SJSA1 (cell line): ENCODE data around the gene KCP. TPM values are rescaled to one million over a fixed set of nuclear protein-coding genes. Genes with fewer than 3 reads are reported as not detected.
A peak's percentile ranks its signal among the peaks of the same experiment; 100 is the strongest.

ENCODE experiments used
- DNase-seq, 2 experiments: peaks; one replicate each; pipeline ENCODE4 v3.0.0-alpha.2; 2015 to 2020; ENCODE audit warnings: low spot score in 2 of 2, low read depth in 1 of 2
- H3K27ac ChIP-seq: fragments of 250-450 bp; sonication (Bioruptor Pico); 2 replicates; pipeline ENCODE4 v1.5.1; 2020; ENCODE audit warnings: mild to moderate bottlenecking, moderate library complexity
- H3K27me3 ChIP-seq: fragments of 250-450 bp; sonication (Bioruptor Pico); replicated peaks from 2 replicates; pipeline ENCODE4 v1.5.1; 2020; ENCODE audit warnings: mild to moderate bottlenecking, moderate library complexity
- H3K36me3 ChIP-seq: fragments of 250-450 bp; sonication (Bioruptor Pico); 2 replicates; pipeline ENCODE4 v1.5.1; 2020; ENCODE audit warnings: mild to moderate bottlenecking
- H3K4me1 ChIP-seq: fragments of 250-450 bp; sonication (Bioruptor Pico); replicated peaks from 2 replicates; pipeline ENCODE4 v1.6.1; 2021; ENCODE audit warnings: mild to moderate bottlenecking
- H3K4me3 ChIP-seq: fragments of 250-450 bp; sonication (Bioruptor Pico); 2 replicates; pipeline ENCODE4 v1.5.1; 2020; ENCODE audit warnings: mild to moderate bottlenecking
- H3K9me3 ChIP-seq: fragments of 250-450 bp; sonication (Bioruptor Pico); replicated peaks from 2 replicates; pipeline ENCODE4 v1.5.1; 2020; ENCODE audit warnings: mild to moderate bottlenecking
- total RNA-seq: library from RNA; depleted of rRNA; stranded (reverse); fragments of >200 nt; shearing (Covaris generic); gene quantifications from 2 replicates; pipeline ENCODE4 v1.2.3, GENCODE V29; 2014; rRNA removed

The KCP gene
- not detected in 2 replicates for total RNA-seq

DNA sequence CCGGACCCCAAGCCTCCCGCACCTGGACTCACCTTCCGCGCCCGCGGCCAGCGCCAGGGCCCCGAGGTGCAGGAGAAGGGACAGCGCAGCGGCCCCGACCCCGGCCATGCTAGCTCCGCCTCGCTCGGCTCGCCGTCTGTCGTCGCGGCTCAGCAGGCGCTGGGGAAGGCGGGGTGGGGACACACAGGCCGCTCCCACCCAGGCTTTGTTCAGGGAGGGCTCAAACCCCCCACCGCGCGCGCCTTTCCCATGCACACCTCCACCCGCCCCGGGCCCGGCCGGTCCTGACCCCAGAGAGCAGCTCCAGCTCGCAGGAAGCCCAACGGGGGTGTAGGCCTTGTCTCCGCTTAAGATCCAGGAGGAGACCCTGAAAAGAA lies at the start of gene KCP:
TSS of gene KCP (minus strand) at position 141 of the 377 bp plus-strand sequence. CDS start at position 108, 33 bp downstream.
- no peaks in the 10 kb centered on the region for H3K36me3 ChIP-seq
- no peak for DNase-seq
- H3K4me1 ChIP-seq = peaks cover 11% of the 10 kb centered on the region
- H3K4me3 ChIP-seq = peak within 1 kb of the TSS; percentile 26
- no peak within 1 kb of the TSS for H3K27ac ChIP-seq
- peaks cover 26% of the 10 kb centered on the region; the same call in 1 of the 2 replicates for H3K27me3 ChIP-seq
- no peaks in the 10 kb centered on the region for H3K9me3 ChIP-seq

DNA sequence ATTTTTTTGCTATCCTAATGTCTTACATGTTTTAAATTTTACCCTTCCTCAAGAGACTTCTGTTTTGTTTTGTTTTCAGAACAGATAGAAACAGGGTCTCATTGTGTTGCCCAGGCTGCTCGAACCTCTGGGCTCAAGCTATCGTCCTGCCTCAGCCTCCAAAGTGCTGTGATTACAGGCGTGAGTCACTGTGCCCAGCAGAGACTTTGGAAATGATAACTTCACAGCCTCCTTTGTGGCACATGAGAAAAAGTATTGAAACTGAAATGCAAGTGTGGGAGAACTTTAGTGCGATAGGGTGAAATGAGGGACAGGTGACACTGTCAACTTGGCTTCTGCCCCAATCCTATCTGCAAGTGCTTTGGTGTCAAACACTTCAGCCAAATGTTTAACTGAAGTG lies 48.8 kb upstream of the KCP start:
- Histone ChIP-seq H3K27me3 (no peaks in the 10 kb centered on the region), H3K4me3 (no peak overlapping the region), H3K4me1 (no peaks in the 10 kb centered on the region), H3K9me3 (no peaks in the 10 kb centered on the region), H3K27ac (no peak overlapping the region), H3K36me3 (peaks cover 75% of the 10 kb centered on the region)
- DNase-seq = no peak

- H3K4me3 ChIP-seq = no peak overlapping the region
- H3K4me1 ChIP-seq = 0 out of 2 replicates have a peak, but pooled peaks cover 2% of the 10 kb centered on the region
- peaks cover 81% of the 10 kb centered on the region for H3K36me3 ChIP-seq
- H3K27me3 ChIP-seq = no peaks in the 10 kb centered on the region; the same call in 1 of the 2 replicates
- H3K27ac ChIP-seq = no peak overlapping the region
- DNase-seq = no peak
- H3K9me3 ChIP-seq = no peaks in the 10 kb centered on the region; the same call in 1 of the 2 replicates
Observed at GRCh38 chr7:128955981-128956380, 45.5 kb upstream of the KCP start.

DNA sequence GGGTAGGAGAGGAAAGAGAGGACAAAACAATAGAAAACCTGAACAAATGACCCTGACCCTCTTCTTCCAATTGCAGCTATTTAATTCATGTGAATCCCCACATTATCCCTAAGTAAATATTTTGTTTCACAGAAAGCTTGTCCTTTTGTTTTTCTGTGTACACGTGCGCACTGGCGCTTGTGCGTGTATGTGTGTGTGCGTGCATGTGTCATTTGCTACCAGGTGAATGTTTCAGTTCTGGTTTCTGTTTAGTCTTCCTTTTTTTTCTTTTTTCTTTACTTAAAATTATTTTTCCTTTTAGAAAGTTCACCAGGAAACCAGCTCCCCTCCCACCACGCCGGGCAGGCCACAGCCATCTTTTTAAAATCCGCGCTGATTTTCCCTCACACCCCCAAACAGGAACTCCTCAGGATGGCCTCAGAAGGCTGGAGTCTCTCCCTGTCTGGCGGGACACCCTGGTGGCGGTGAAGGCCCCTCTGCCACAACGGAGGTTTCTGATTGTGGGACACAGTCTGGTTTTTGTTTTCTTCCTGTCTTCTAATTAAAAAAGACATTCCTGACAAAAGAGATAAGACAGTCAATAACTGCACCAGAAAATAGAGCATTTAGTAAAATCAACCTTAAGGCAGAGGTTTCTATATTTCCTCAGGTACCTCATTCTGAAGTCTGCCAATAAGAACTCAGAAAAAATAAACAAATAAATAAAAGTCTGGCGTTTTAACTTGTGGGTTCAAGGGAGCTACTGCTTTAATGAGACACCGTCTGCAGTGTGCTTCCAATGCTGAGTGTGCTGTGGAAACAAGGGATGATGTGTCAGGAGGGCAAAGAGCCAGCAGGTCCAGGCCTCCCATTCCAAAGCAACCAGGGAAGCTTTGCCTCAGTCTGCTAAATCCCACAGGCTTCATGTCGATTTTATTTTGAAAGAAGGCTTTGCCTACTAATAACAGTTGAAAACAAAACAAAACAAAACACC lies 44.6 kb upstream of the KCP start:
- Histone ChIP-seq H3K27me3 (no peaks in the 10 kb centered on the region; the same call in 1 of the 2 replicates), H3K27ac (no peak overlapping the region), H3K9me3 (no peaks in the 10 kb centered on the region; the same call in 1 of the 2 replicates), H3K36me3 (peaks cover 82% of the 10 kb centered on the region), H3K4me3 (no peak overlapping the region), H3K4me1 (0 out of 2 replicates have a peak, but pooled peaks cover 2% of the 10 kb centered on the region)
- DNase-seq = no peak

GRCh38 chr7:128954150-128954549 lies 43.6 kb upstream of the KCP start:
- 0 out of 2 replicates have a peak, but pooled peaks cover 2% of the 10 kb centered on the region for H3K4me1 ChIP-seq
- H3K4me3 ChIP-seq = no peak overlapping the region
- no peak overlapping the region for H3K27ac ChIP-seq
- no peaks in the 10 kb centered on the region; the same call in 1 of the 2 replicates for H3K27me3 ChIP-seq
- no peak for DNase-seq
- H3K36me3 ChIP-seq = peaks cover 73% of the 10 kb centered on the region
- no peaks in the 10 kb centered on the region; the same call in 1 of the 2 replicates for H3K9me3 ChIP-seq

DNA sequence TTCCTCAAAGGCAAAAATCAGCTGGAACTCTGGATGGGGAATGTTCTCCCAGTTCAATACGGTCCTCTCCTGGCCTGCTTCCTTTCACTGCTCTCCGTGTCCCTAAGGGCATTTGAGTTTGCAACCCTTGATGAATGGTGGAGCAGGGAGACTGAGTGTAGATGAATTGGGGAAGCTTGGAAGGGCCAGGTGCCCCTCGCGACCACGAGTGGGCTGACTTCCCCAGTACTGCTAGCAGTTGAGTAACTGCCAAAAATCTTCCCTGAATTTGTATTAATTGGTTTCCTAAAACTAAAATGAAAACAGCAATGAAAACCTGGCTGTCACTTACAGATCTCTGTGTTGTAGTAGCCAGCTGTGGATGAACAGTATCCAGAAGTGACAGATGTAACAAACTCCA lies 40.8 kb upstream of the KCP start:
- Histone ChIP-seq H3K27ac (no peak overlapping the region), H3K36me3 (peaks cover 46% of the 10 kb centered on the region), H3K9me3 (no peaks in the 10 kb centered on the region; the same call in 1 of the 2 replicates), H3K4me3 (no peak overlapping the region), H3K4me1 (0 out of 2 replicates have a peak, but pooled peaks cover 2% of the 10 kb centered on the region), H3K27me3 (no peaks in the 10 kb centered on the region; the same call in 1 of the 2 replicates)
- no peak for DNase-seq

DNA sequence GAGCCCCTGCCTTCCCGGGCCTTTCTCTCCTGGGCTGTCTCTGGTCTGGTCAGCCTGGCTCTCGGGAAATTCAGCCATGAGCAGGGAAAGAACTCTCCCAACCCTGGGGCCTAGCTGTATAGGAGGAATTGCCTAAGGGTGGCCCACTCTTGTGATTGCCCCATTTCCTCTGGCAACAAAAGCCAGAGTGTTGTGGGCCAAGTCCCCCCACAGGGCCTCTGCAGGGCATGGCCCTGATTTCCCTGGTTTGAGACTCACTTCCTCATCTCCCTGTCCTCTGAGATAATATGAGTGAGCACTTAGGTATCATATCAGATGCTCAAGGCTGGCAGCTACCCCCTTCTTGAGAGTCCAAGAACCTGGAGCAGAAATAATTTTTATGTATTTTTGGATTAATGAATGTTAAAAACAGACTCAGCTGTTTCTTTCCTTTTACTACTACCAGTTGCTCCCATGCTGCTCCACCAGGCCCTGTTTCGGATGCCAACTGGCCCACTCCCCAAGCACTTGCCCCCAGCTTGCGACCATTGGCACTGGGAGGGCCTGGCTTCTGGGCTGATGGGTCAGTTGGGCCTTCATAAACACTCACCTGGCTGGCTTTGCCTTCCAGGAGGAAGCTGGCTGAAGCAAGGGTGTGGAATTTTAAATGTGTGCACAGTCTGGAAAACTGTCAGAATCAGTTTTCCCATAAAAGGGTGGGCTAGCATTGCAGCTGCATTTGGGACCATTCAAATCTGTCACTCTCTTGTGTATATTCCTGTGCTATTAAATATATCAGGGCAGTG lies 38.7 kb upstream of the KCP start:
- Histone ChIP-seq H3K36me3 (peaks cover 28% of the 10 kb centered on the region), H3K4me3 (no peak overlapping the region), H3K27ac (no peak overlapping the region), H3K9me3 (no peaks in the 10 kb centered on the region; the same call in 1 of the 2 replicates), H3K4me1 (0 out of 2 replicates have a peak, but pooled peaks cover 2% of the 10 kb centered on the region), H3K27me3 (no peaks in the 10 kb centered on the region; the same call in 1 of the 2 replicates)
- DNase-seq = no peak

GRCh38 chr7:128948312-128948973 lies 37.9 kb upstream of the KCP start:
- Histone ChIP-seq H3K9me3 (no peaks in the 10 kb centered on the region; the same call in 1 of the 2 replicates), H3K27me3 (no peaks in the 10 kb centered on the region; the same call in 1 of the 2 replicates), H3K4me3 (no peak overlapping the region), H3K4me1 (0 out of 2 replicates have a peak, but pooled peaks cover 2% of the 10 kb centered on the region), H3K36me3 (peaks cover 21% of the 10 kb centered on the region), H3K27ac (no peak overlapping the region)
- DNase-seq = no peak

- Histone ChIP-seq H3K27ac (no peak overlapping the region), H3K9me3 (no peaks in the 10 kb centered on the region), H3K4me1 (0 out of 2 replicates have a peak, but pooled peaks cover under 1% of the 10 kb centered on the region), H3K4me3 (no peak overlapping the region), H3K36me3 (peaks cover 15% of the 10 kb centered on the region), H3K27me3 (no peaks in the 10 kb centered on the region; the same call in 1 of the 2 replicates)
- no peak for DNase-seq
Observed at GRCh38 chr7:128947854-128948253, 37.3 kb upstream of the KCP start.

- Histone ChIP-seq H3K27me3 (no peaks in the 10 kb centered on the region; the same call in 1 of the 2 replicates), H3K4me3 (no peak overlapping the region), H3K4me1 (no peaks in the 10 kb centered on the region), H3K27ac (no peak overlapping the region), H3K9me3 (no peaks in the 10 kb centered on the region), H3K36me3 (peaks cover 8% of the 10 kb centered on the region; the same call in 1 of the 2 replicates)
- no peak for DNase-seq
Observed at GRCh38 chr7:128946936-128947830, 36.7 kb upstream of the KCP start.

- Histone ChIP-seq H3K27ac (no peak overlapping the region), H3K4me3 (no peak overlapping the region)
- no peak for DNase-seq
Observed at GRCh38 chr7:128945668-128946366, 35.3 kb upstream of the KCP start.

More at GRCh38 chr7:128945668-128946366, 35.3 kb upstream of the KCP start:
- no peaks in the 10 kb centered on the region for H3K4me1 ChIP-seq
- H3K36me3 ChIP-seq = 0 out of 2 replicates have a peak, but pooled peaks cover 1% of the 10 kb centered on the region
- H3K27me3 ChIP-seq = no peaks in the 10 kb centered on the region; the same call in 1 of the 2 replicates
- no peaks in the 10 kb centered on the region for H3K9me3 ChIP-seq
